Sciatic nerve (tissue), 2 donors: ENCODE results near the gene GLT6D1. TPM values are rescaled to one million over a fixed set of nuclear protein-coding genes. Genes with fewer than 3 reads are reported as not detected.

ENCODE experiments used
- ATAC-seq: fragments of 200-7000 bp; cut with Tn5 transposase; one replicate; pipeline ENCODE4 v1.9.1; 2020; ENCODE audit warnings: mild to moderate bottlenecking, moderate library complexity
- DNase-seq: peaks from one replicate; pipeline ENCODE4 v3.0.0-alpha.2; 2020; ENCODE audit warnings: low spot score
- intact Hi-C: fragments of 100-400 bp; cut with DNase I; formaldehyde crosslinking; loops from one replicate; pipeline ENCODE4 v1.14.2; 2022
- total RNA-seq: library from RNA; stranded (reverse); fragmentation: NEBNext Ultra II Directional; extraction: Animal tissue kit (Norgen Biotek cat#: 25700); gene quantifications from one replicate; pipeline ENCODE4 v1.2.1, GENCODE V29; 2021
- donor health status: DM: no; HTN: no; CAD: no.
- donor health status: DM: no; HTN: no; CAD: no.

GLT6D1 gene
- total RNA-seq, 1 donor from 2014 or later, result not detected

- intact Hi-C loops, result no loop called here
- no peak for DNase-seq
- no peak for ATAC-seq
Measured at GRCh38 chr9:135577256-135577655, 62.1 kb downstream of the GLT6D1 start.

- ATAC-seq (no peak), DNase-seq (no peak)
- intact Hi-C loops, result no loop called here
Measured at GRCh38 chr9:135575995-135576631, 63.2 kb downstream of the GLT6D1 start.

- DNase-seq, result no peak
Measured at GRCh38 chr9:135574943-135575342, 64.4 kb downstream of the GLT6D1 start.

GRCh38 chr9:135574331-135574730 is 65.0 kb downstream of the GLT6D1 start:
- intact Hi-C loops, result no loop called here
- ATAC-seq (no peak), DNase-seq (no peak)

More at GRCh38 chr9:135574943-135575342, 64.4 kb downstream of the GLT6D1 start:
- intact Hi-C loops, result no loop called here
- ATAC-seq, result no peak

Other genes with a start within 250 kb of the GLT6D1 start
- 13.9 TPM for gene PPP1R26, start 159.8 kb downstream of the GLT6D1 start, total RNA-seq
- gene MRPS2, start 138.9 kb downstream of the GLT6D1 start, total RNA-seq, result 17.5 TPM
- not detected for gene LCN1, start 118.1 kb downstream of the GLT6D1 start, total RNA-seq
- gene OBP2A, start 93.4 kb downstream of the GLT6D1 start, total RNA-seq, result not detected
- not detected for gene PAEP, start 77.8 kb downstream of the GLT6D1 start, total RNA-seq
- gene LCN9, start 23.8 kb upstream of the GLT6D1 start, total RNA-seq, result not detected
- gene SOHLH1, start 59.9 kb upstream of the GLT6D1 start, total RNA-seq, result not detected
- 0.53 TPM for gene KCNT1, start 62.6 kb upstream of the GLT6D1 start, total RNA-seq